Measurements from ENCODE around the gene EBP.

The EBP gene

GRCh38 chrX:48512371-48512935 lies 9.2 kb upstream of the EBP start:
- no peak for DNase-seq (ENCODE audit: low read depth)
- no peak for TF ChIP-seq CTCF (IDR thresholded peaks at IDR 0.05; ENCODE audit: low read depth, low read length, missing control alignments)
- no peak overlapping the region for H3K4me3 ChIP-seq (ENCODE audit: low read depth, low read length)

GRCh38 chrX:48513670-48514069 lies 7.9 kb upstream of the EBP start:
- no peak for TF ChIP-seq CTCF (IDR thresholded peaks at IDR 0.05; ENCODE audit: low read depth, low read length, missing control alignments)
- DNase-seq (ENCODE audit: low read depth) = no peak
- no peak overlapping the region for H3K4me3 ChIP-seq (ENCODE audit: low read depth, low read length)

- H3K4me3 ChIP-seq (ENCODE audit: low read depth, low read length) = no peak overlapping the region
- no peak for TF ChIP-seq CTCF (IDR thresholded peaks at IDR 0.05; ENCODE audit: low read depth, low read length, missing control alignments)
- no peak for DNase-seq (ENCODE audit: low read depth)
Observed at GRCh38 chrX:48514126-48514806, 7.3 kb upstream of the EBP start.

- no peak for TF ChIP-seq CTCF (IDR thresholded peaks at IDR 0.05; ENCODE audit: low read depth, low read length, missing control alignments)
- no peak for DNase-seq (ENCODE audit: low read depth)
- H3K4me3 ChIP-seq (ENCODE audit: low read depth, low read length) = no peak overlapping the region
Observed at GRCh38 chrX:48514868-48515460, 6.6 kb upstream of the EBP start.

GRCh38 chrX:48515842-48516241 lies 5.8 kb upstream of the EBP start:
- no peak overlapping the region for H3K4me3 ChIP-seq (ENCODE audit: low read depth, low read length)
- no peak for DNase-seq (ENCODE audit: low read depth)
- no peak for TF ChIP-seq CTCF (IDR thresholded peaks at IDR 0.05; ENCODE audit: low read depth, low read length, missing control alignments)

GRCh38 chrX:48516285-48516684 lies 5.3 kb upstream of the EBP start:
- TF ChIP-seq CTCF (IDR thresholded peaks at IDR 0.05; ENCODE audit: low read depth, low read length, missing control alignments) = no peak
- no peak for DNase-seq (ENCODE audit: low read depth)
- no peak overlapping the region for H3K4me3 ChIP-seq (ENCODE audit: low read depth, low read length)
